Ureter (tissue), 1 donor: ENCODE data around the gene HYCC1. TPM values are rescaled to one million over a fixed set of nuclear protein-coding genes. Genes with fewer than 3 reads are reported as not detected.
A peak's percentile ranks its signal among the peaks of the same experiment; 100 is the strongest.

Experiments
- DNase-seq: peaks from one replicate; pipeline ENCODE4 v3.0.0-alpha.2; 2020; ENCODE audit warnings: low spot score
- total RNA-seq: library from RNA; stranded (reverse); gene quantifications from one replicate; pipeline ENCODE4 v1.2.4, GENCODE V29; 2023
- donor health status: DM: yes; HTN: yes; CAD: no.

Gene HYCC1
- total RNA-seq, 1 donor from 2014 or later: 19.6 TPM

- DNase-seq: no peak
Observed at GRCh38 chr7:23016345-23017253, 2.7 kb upstream of the HYCC1 start.

GRCh38 chr7:23014681-23015080 lies 751 bp upstream of the HYCC1 start:
- no peak for DNase-seq

GRCh38 chr7:23012908-23013714 lies 819 bp downstream of the HYCC1 start:
- peak; percentile 47 for DNase-seq

GRCh38 chr7:23012186-23012585 lies 1.7 kb downstream of the HYCC1 start:
- no peak for DNase-seq

GRCh38 chr7:23011222-23011924 lies 2.6 kb downstream of the HYCC1 start:
- DNase-seq: no peak

- DNase-seq: no peak
Observed at GRCh38 chr7:23009303-23009702, 4.6 kb downstream of the HYCC1 start.

GRCh38 chr7:23004247-23004520 lies 9.7 kb downstream of the HYCC1 start:
- no peak for DNase-seq

- DNase-seq: no peak
Observed at GRCh38 chr7:23003505-23004246, 10.3 kb downstream of the HYCC1 start.

GRCh38 chr7:23002698-23003097 lies 11.2 kb downstream of the HYCC1 start:
- DNase-seq: no peak

GRCh38 chr7:23001610-23002009 lies 12.3 kb downstream of the HYCC1 start:
- no peak for DNase-seq

GRCh38 chr7:23000597-23001360 lies 13.2 kb downstream of the HYCC1 start:
- DNase-seq: no peak

- DNase-seq: no peak
Observed at GRCh38 chr7:22998519-22998896, 15.4 kb downstream of the HYCC1 start.

- DNase-seq: no peak
Observed at GRCh38 chr7:22997871-22998518, 15.9 kb downstream of the HYCC1 start.

GRCh38 chr7:22996470-22996869 lies 17.5 kb downstream of the HYCC1 start:
- no peak for DNase-seq

- no peak for DNase-seq
Observed at GRCh38 chr7:22995011-22995410, 18.9 kb downstream of the HYCC1 start.

GRCh38 chr7:22992874-22993840 lies 20.8 kb downstream of the HYCC1 start:
- DNase-seq: no peak

GRCh38 chr7:22990588-22990949 lies 23.4 kb downstream of the HYCC1 start:
- no peak for DNase-seq

GRCh38 chr7:22989643-22990587 lies 24.0 kb downstream of the HYCC1 start:
- no peak for DNase-seq
